Measurements from ENCODE around the gene LRRC61. TPM values are rescaled to one million over a fixed set of nuclear protein-coding genes. Genes with fewer than 3 reads are reported as not detected.

Gene LRRC61
- total and polyA plus RNA-seq, 2 experiments from 2014 or later: 34.7 to 75.2 TPM

DNA sequence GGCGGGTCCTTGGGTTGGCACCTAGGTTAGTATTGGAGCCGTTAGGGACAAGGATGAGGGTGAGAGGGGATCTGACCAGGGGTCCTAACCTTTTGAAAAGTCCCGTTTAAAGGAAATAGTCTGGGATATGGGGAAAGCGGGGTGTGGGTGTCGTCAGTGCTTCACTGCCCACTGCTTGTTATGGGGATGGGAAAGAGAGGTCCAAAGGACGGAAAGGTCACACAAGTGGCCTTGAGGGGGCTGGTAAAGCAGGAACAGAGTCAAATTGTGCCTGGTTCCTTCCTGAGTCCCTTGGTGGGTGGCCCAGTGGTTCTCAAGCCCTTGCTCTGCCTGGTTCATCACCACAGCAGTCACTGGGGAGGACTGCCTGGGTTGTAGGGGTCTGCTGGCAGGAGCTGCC lies 53.4 kb downstream of the LRRC61 start:
- TF ChIP-seq EZH2phosphoT487 (IDR thresholded peaks at IDR 0.05; ENCODE audit: unreplicated experiment) (no peak), EZH2 (IDR thresholded peaks at IDR 0.05; ENCODE audit: low read depth, unreplicated experiment) (no peak), CREB1 (CRISPR knock-in tag; IDR thresholded peaks at IDR 0.05; ENCODE audit: low read depth) (no peak), STAT1 (IDR thresholded peaks at IDR 0.05; ENCODE audit: unreplicated experiment) (no peak), ZNF331 (CRISPR knock-in tag; IDR thresholded peaks at IDR 0.05; ENCODE audit: low read depth) (no peak), NANOG (IDR thresholded peaks at IDR 0.05; ENCODE audit: borderline replicate concordance) (no peak), ZNF114 (CRISPR knock-in tag; IDR thresholded peaks at IDR 0.05) (no peak), POLR2AphosphoS5 (IDR thresholded peaks at IDR 0.05; ENCODE audit: low read depth) (no peak), JUNB (IDR thresholded peaks at IDR 0.05; ENCODE audit: unreplicated experiment) (no peak), REST (IDR thresholded peaks at IDR 0.05; ENCODE audit: unreplicated experiment) (no peak), ETS1 (IDR thresholded peaks at IDR 0.05) (no peak)
- TF ChIP-seq, protein P1, sequence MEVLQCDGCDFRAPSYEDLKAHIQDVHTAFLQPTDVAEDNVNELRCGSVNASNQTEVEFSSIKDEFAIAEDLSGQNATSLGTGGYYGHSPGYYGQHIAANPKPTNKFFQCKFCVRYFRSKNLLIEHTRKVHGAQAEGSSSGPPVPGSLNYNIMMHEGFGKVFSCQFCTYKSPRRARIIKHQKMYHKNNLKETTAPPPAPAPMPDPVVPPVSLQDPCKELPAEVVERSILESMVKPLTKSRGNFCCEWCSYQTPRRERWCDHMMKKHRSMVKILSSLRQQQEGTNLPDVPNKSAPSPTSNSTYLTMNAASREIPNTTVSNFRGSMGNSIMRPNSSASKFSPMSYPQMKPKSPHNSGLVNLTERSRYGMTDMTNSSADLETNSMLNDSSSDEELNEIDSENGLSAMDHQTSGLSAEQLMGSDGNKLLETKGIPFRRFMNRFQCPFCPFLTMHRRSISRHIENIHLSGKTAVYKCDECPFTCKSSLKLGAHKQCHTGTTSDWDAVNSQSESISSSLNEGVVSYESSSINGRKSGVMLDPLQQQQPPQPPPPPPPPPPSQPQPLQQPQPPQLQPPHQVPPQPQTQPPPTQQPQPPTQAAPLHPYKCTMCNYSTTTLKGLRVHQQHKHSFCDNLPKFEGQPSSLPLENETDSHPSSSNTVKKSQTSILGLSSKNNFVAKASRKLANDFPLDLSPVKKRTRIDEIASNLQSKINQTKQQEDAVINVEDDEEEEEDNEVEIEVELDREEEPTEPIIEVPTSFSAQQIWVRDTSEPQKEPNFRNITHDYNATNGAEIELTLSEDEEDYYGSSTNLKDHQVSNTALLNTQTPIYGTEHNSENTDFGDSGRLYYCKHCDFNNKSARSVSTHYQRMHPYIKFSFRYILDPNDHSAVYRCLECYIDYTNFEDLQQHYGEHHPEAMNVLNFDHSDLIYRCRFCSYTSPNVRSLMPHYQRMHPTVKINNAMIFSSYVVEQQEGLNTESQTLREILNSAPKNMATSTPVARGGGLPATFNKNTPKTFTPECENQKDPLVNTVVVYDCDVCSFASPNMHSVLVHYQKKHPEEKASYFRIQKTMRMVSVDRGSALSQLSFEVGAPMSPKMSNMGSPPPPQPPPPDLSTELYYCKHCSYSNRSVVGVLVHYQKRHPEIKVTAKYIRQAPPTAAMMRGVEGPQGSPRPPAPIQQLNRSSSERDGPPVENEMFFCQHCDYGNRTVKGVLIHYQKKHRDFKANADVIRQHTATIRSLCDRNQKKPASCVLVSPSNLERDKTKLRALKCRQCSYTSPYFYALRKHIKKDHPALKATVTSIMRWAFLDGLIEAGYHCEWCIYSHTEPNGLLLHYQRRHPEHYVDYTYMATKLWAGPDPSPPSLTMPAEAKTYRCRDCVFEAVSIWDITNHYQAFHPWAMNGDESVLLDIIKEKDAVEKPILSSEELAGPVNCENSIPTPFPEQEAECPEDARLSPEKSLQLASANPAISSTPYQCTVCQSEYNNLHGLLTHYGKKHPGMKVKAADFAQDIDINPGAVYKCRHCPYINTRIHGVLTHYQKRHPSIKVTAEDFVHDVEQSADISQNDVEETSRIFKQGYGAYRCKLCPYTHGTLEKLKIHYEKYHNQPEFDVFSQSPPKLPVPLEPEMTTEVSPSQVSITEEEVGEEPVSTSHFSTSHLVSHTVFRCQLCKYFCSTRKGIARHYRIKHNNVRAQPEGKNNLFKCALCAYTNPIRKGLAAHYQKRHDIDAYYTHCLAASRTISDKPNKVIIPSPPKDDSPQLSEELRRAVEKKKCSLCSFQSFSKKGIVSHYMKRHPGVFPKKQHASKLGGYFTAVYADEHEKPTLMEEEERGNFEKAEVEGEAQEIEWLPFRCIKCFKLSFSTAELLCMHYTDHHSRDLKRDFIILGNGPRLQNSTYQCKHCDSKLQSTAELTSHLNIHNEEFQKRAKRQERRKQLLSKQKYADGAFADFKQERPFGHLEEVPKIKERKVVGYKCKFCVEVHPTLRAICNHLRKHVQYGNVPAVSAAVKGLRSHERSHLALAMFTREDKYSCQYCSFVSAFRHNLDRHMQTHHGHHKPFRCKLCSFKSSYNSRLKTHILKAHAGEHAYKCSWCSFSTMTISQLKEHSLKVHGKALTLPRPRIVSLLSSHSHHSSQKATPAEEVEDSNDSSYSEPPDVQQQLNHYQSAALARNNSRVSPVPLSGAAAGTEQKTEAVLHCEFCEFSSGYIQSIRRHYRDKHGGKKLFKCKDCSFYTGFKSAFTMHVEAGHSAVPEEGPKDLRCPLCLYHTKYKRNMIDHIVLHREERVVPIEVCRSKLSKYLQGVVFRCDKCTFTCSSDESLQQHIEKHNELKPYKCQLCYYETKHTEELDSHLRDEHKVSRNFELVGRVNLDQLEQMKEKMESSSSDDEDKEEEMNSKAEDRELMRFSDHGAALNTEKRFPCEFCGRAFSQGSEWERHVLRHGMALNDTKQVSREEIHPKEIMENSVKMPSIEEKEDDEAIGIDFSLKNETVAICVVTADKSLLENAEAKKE (CRISPR knock-in tag; IDR thresholded peaks at IDR 0.05): no peak
- TF ChIP-seq, protein P2, sequence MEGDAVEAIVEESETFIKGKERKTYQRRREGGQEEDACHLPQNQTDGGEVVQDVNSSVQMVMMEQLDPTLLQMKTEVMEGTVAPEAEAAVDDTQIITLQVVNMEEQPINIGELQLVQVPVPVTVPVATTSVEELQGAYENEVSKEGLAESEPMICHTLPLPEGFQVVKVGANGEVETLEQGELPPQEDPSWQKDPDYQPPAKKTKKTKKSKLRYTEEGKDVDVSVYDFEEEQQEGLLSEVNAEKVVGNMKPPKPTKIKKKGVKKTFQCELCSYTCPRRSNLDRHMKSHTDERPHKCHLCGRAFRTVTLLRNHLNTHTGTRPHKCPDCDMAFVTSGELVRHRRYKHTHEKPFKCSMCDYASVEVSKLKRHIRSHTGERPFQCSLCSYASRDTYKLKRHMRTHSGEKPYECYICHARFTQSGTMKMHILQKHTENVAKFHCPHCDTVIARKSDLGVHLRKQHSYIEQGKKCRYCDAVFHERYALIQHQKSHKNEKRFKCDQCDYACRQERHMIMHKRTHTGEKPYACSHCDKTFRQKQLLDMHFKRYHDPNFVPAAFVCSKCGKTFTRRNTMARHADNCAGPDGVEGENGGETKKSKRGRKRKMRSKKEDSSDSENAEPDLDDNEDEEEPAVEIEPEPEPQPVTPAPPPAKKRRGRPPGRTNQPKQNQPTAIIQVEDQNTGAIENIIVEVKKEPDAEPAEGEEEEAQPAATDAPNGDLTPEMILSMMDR (conservative IDR thresholded peaks at IDR 0.05; ENCODE audit: low read depth in 2 of 2): no peak
- Histone ChIP-seq H3K27ac (ENCODE audit: low read depth) (peak overlapping the region; percentile 97), H4K20me1 (replicated peaks; ENCODE audit: insufficient read depth) (no peaks in the 10 kb centered on the region; the same call in none of the 2 replicates), H3K36me3 (ENCODE audit: insufficient read depth) (no peaks in the 10 kb centered on the region), H3K4me2 (0 out of 2 replicates have a peak overlapping the region, but pooled peaks have one; percentile 43), H3F3A (replicated peaks; ENCODE audit: low read depth) (peaks cover 44% of the 10 kb centered on the region), H3K4me3 (no peak overlapping the region), H3K27me3 (ENCODE audit: insufficient read depth) (no peaks in the 10 kb centered on the region), H3K79me2 (replicated peaks; ENCODE audit: insufficient read depth) (peaks cover 35% of the 10 kb centered on the region), H2AFZ (no peak overlapping the region), H3K9me2 (ENCODE audit: insufficient read depth) (no peaks in the 10 kb centered on the region), H3K4me1 (ENCODE audit: insufficient read depth) (peaks cover 47% of the 10 kb centered on the region)
- Mint-ChIP-seq H3K4me1 (peaks cover 71% of the 10 kb centered on the region), H3K9me3 (no peaks in the 10 kb centered on the region), H3K4me3 (no peak overlapping the region), H3K36me3 (ENCODE audit: low read depth) (peaks cover 37% of the 10 kb centered on the region), H3K27ac (peak overlapping the region; percentile 49), H3K27me3 (ENCODE audit: insufficient read depth, low read depth, poor library complexity) (peaks cover 22% of the 10 kb centered on the region)
- ATAC-seq (no peak), DNase-seq (ENCODE audit: low spot score) (no peak)
